MCF 10A (cell line): Measurements from ENCODE around the gene IFNA1. TPM values are rescaled to one million over a fixed set of nuclear protein-coding genes. Genes with fewer than 3 reads are reported as not detected.

Experiments
- BruUV-seq: library from RNA; stranded (reverse); fragments of 400-500 nt; replicated peaks from 2 replicates; lab custom pipeline; 2021; lab: Mats Ljungman, UMichigan
- CTCF ChIA-PET: fragments of 300-600 bp; sonication (Branson Sonifier 250); formaldehyde crosslinking; extraction: SDS; loops from one replicate; lab custom pipeline; 2021; ENCODE audit warnings: antibody characterized with exemption, inconsistent platforms; lab: Yijun Ruan, JAX
- POLR2A ChIA-PET: fragments of 300-600, 350-650 bp; sonication (Branson Sonifier 250); formaldehyde crosslinking; extraction: SDS; loops from one replicate; lab custom pipeline; 2020; ENCODE audit warnings: antibody characterized with exemption, inconsistent platforms; lab: Yijun Ruan, JAX
- DNase-seq: peaks from one replicate; pipeline ENCODE4 v3.0.0-alpha.2; 2018; ENCODE audit not compliant: unreplicated experiment
- H3K27ac Mint-ChIP-seq: one replicate; pipeline ENCODE4 v1.8.0; 2022; ENCODE audit warnings: mild to moderate bottlenecking, low read depth, mixed read lengths; ENCODE audit not compliant: unreplicated experiment
- H3K27me3 Mint-ChIP-seq: one replicate; pipeline ENCODE4 v1.8.0; 2022; ENCODE audit warnings: mixed read lengths; ENCODE audit not compliant: insufficient read depth, unreplicated experiment
- H3K36me3 Mint-ChIP-seq: one replicate; pipeline ENCODE4 v1.8.0; 2022; ENCODE audit warnings: mild to moderate bottlenecking, moderate library complexity, mixed read lengths; ENCODE audit not compliant: insufficient read depth, unreplicated experiment
- H3K4me1 Mint-ChIP-seq: one replicate; pipeline ENCODE4 v1.8.0; 2022; ENCODE audit warnings: mixed read lengths; ENCODE audit not compliant: insufficient read depth, unreplicated experiment
- H3K4me3 Mint-ChIP-seq: one replicate; pipeline ENCODE4 v1.8.0; 2022; ENCODE audit warnings: mild to moderate bottlenecking, moderate library complexity, mixed read lengths; ENCODE audit not compliant: unreplicated experiment
- H3K9me3 Mint-ChIP-seq: one replicate; pipeline ENCODE4 v1.8.0; 2022; ENCODE audit warnings: mixed read lengths; ENCODE audit not compliant: unreplicated experiment
- CTCF ChIP-seq: fragments of 200-600 bp; IDR thresholded peaks from one replicate; pipeline ENCODE4 v1.8.0; 2022; ENCODE audit warnings: antibody characterized with exemption, mild to moderate bottlenecking; ENCODE audit not compliant: unreplicated experiment
- intact Hi-C: fragments of 100-400 bp; cut with micrococcal nuclease; formaldehyde crosslinking; loops from 2 replicates; pipeline ENCODE4 v1.14.1; 2022
- total RNA-seq: library from RNA; stranded (reverse); gene quantifications from 2 replicates; pipeline ENCODE4 v1.2.3, GENCODE V29; 2022

IFNA1 gene
- total RNA-seq, 1 experiment from 2014 or later = not detected

DNA sequence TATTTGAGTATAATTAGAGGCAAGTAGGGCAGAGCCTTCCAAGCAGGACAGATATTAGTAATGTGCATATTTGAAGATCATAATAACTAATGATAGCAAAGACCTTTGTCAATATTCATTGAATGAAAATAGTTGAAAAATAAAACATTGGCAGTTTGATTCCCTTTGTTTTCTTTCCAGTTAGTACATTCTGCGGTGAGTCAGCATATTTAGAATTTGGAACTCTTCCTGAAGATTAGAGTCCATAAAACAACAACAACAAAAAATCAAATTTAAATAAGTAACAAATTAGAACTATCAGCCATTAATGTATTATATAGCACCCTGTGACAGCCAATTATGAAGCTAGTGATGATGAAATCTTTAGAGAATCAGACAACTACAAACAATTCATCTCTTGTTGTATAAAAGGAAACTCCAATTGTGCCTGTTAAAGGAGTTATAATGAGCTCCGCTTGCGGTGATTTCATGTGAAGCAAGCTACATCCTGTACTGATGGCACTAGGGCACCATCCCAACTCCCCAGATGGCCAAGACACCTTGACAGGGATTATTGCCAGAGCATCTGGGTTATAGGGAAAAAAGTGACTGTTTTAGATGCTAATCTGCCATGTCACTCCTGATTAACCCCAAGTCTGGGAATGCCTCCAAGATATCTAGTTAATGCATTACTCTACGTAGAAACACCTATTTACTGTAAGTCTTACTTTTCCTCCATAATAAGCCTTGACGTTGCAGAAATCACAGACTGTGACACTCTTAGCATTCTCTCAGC, 24.6 kb upstream of the IFNA1 start:
- ChIA-PET POLR2A (no interaction called here), CTCF (interaction anchor here (1.0 kb wide), 1 partner anchor 163 kb away, joined by 3 read pairs; no protein-coding TSS in a partner anchor)
- Mint-ChIP-seq H3K4me1 (no peaks in the 10 kb centered on the region), H3K4me3 (no peak overlapping the region), H3K36me3 (no peaks in the 10 kb centered on the region), H3K9me3 (no peaks in the 10 kb centered on the region), H3K27ac (no peak overlapping the region), H3K27me3 (peaks cover 12% of the 10 kb centered on the region)
- intact Hi-C loops = no loop called here
- BruUV-seq = no TSS peak
- no peak for DNase-seq
- TF ChIP-seq CTCF = no peak

DNA sequence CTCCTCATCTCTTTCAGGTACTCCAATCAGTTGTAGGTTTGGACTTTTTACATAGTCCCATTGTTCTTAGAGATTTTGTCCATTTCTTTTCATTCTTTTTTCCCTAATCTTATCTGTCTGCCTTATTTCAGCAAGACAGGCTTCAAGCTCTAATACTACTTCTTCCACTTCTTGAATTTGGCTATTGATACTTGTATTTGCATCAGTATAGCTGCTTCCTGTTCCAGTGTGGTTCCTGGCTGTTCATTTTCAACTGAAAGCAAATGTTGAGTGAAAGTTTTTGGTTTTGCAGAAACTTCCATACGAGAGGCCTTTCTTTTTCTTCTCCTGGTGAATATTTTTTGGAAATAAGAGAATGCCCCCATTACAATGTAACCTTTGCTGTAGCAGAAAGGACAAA, 12.0 kb upstream of the IFNA1 start:
- H3K9me3 Mint-ChIP-seq = no peaks in the 10 kb centered on the region
- no peak overlapping the region for H3K27ac Mint-ChIP-seq
- ChIA-PET POLR2A (no interaction called here), CTCF (no interaction called here)
- no peaks in the 10 kb centered on the region for H3K4me1 Mint-ChIP-seq
- H3K4me3 Mint-ChIP-seq = no peak overlapping the region
- no peak for TF ChIP-seq CTCF
- no peak for DNase-seq
- intact Hi-C loops = no loop called here
- BruUV-seq = no TSS peak
- H3K27me3 Mint-ChIP-seq = peaks cover 40% of the 10 kb centered on the region
- no peaks in the 10 kb centered on the region for H3K36me3 Mint-ChIP-seq

DNA sequence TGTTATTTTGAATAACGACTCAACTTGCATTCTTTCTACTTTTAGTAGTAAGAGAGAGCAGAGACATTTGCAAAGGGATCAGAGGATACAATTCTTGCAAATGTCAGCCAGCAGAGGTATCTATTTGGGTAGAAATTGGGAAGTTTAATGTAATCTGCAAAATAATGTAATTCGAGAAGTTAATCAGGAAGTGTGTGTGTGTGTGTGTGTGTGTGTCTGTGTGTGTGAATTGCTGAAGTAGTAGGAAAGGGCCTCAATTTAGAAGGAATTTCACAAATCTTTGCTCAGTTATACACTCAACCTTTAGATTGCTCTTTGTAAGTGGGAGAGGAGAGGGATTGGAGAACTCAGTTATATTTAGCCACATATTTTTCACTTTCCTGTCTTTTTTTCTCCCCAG, 11.0 kb upstream of the IFNA1 start:
- no peak overlapping the region for H3K4me3 Mint-ChIP-seq
- no peaks in the 10 kb centered on the region for H3K9me3 Mint-ChIP-seq
- TF ChIP-seq CTCF = no peak
- H3K4me1 Mint-ChIP-seq = no peaks in the 10 kb centered on the region
- ChIA-PET POLR2A (no interaction called here), CTCF (no interaction called here)
- H3K27ac Mint-ChIP-seq = no peak overlapping the region
- H3K27me3 Mint-ChIP-seq = peaks cover 38% of the 10 kb centered on the region
- intact Hi-C loops = no loop called here
- DNase-seq = no peak
- H3K36me3 Mint-ChIP-seq = no peaks in the 10 kb centered on the region
- no TSS peak for BruUV-seq

GRCh38 chr9:21432672-21433425, 7.4 kb upstream of the IFNA1 start:
- DNase-seq = no peak
- Mint-ChIP-seq H3K4me3 (no peak overlapping the region), H3K9me3 (no peaks in the 10 kb centered on the region), H3K27me3 (peaks cover 1% of the 10 kb centered on the region), H3K4me1 (no peaks in the 10 kb centered on the region), H3K27ac (no peak overlapping the region), H3K36me3 (no peaks in the 10 kb centered on the region)
- POLR2A ChIA-PET = no interaction called here
- CTCF ChIA-PET = interaction anchor here (0.7 to 1.9 kb wide), 5 partner anchors 11 to 811 kb away, joined by 3 to 16 read pairs (median 4); no protein-coding TSS in a partner anchor
- intact Hi-C loops = no loop called here
- no TSS peak for BruUV-seq
- no peak for TF ChIP-seq CTCF
